K562 (cell line): ENCODE measurements around the gene METRNL. TPM values are rescaled to one million over a fixed set of nuclear protein-coding genes. Genes with fewer than 3 reads are reported as not detected.

Experiments
- SP1 ChIP-seq: sonication (generic); formaldehyde crosslinking; IDR thresholded peaks from 2 replicates; pipeline ENCODE4 v1.8.1; 2022; ENCODE audit warnings: mild to moderate bottlenecking, missing genetic modification reagents
- ZBTB1 ChIP-seq: sonication (generic); formaldehyde crosslinking; IDR thresholded peaks from 2 replicates; pipeline ENCODE4 v1.8.1; 2023; ENCODE audit warnings: missing genetic modification reagents, low read depth, mild to moderate bottlenecking, borderline replicate concordance
- polyA plus RNA-seq, 8 experiments: library from polyadenylated mRNA; depleted of rRNA in 4 of 8; stranded (reverse) in 5 of 8; unstranded in 3 of 8; fragments of >200 nt; fragmentation: Nextera tagmentation in 2 of 8; fragmentation: Illumina TruSeq in 1 of 8; extraction: Ambion mirVana in 2 of 8; extraction: Trizol in 1 of 8; gene quantifications; 2 replicates each; pipeline versions ENCODE4 v1.2.1 to v1.2.3, GENCODE V29; 2011 to 2014; ENCODE audit warnings: inconsistent platforms in 1 of 8, missing spikeins in 1 of 8
- total RNA-seq, 7 experiments: library from RNA; depleted of rRNA in 6 of 7; stranded (reverse); fragments of >200 nt in 6 of 7; fragmentation: Illumina TruSeq in 2 of 7; extraction: Trizol in 2 of 7; gene quantifications; 2 replicates each; pipeline versions ENCODE4 v1.2.1 to v1.2.3, GENCODE V29; 2011 to 2021; ENCODE audit warnings: low replicate concordance in 1 of 7
- TF ChIP-seq, protein P1 (sequence below): fragments of 450-650 bp; IDR thresholded peaks from 2 replicates; pipeline ENCODE4 v1.6.1; 2016; ENCODE audit warnings: mild to moderate bottlenecking, moderate library complexity
- TF ChIP-seq, protein P2 (sequence below): fragments of 450-650 bp; IDR thresholded peaks from 2 replicates; pipeline ENCODE4 v1.6.1; 2016; ENCODE audit warnings: low read depth

The METRNL gene
- total and polyA plus RNA-seq, 9 of the 15 experiments (the other 6 are each of a cell fraction or from before 2014, with no cell fraction given), result 0.17 to 31.8 (median 2.9) TPM

DNA sequence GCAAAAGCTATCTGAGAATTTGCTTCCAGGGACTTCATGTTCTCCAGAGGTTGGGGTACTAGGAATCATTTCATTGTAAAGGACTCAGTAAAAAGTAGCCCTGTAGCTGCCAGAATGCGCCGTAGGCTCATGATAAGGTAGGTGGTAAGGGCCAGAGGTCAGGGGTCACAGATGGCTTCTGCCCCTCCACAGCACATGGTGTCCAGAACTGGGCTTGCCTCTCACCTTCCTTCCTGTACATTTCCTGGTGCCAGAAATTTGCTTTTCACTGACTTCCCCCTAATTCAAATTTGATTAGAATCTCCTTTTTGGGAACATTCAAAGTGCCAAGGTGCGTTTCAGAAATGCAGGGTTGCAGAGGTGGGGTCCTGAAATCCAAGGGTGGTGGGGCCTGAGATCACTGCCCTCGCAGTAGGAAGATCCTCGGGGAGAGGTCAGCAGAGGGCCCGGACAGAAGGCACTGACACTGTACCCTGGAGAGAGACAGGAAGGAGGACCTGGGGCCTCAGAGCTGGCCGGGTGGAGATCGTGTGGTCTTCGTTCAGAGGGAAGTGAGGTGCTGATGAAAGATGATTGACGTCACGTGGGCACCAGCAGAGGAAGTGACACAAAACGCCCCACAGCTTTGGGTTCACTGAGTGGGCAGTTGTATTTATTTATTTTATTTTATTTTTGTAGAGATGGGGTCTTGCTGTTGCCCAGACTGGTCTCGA is 25.5 kb upstream of the METRNL start (continued):
- TF ChIP-seq, protein P1, sequence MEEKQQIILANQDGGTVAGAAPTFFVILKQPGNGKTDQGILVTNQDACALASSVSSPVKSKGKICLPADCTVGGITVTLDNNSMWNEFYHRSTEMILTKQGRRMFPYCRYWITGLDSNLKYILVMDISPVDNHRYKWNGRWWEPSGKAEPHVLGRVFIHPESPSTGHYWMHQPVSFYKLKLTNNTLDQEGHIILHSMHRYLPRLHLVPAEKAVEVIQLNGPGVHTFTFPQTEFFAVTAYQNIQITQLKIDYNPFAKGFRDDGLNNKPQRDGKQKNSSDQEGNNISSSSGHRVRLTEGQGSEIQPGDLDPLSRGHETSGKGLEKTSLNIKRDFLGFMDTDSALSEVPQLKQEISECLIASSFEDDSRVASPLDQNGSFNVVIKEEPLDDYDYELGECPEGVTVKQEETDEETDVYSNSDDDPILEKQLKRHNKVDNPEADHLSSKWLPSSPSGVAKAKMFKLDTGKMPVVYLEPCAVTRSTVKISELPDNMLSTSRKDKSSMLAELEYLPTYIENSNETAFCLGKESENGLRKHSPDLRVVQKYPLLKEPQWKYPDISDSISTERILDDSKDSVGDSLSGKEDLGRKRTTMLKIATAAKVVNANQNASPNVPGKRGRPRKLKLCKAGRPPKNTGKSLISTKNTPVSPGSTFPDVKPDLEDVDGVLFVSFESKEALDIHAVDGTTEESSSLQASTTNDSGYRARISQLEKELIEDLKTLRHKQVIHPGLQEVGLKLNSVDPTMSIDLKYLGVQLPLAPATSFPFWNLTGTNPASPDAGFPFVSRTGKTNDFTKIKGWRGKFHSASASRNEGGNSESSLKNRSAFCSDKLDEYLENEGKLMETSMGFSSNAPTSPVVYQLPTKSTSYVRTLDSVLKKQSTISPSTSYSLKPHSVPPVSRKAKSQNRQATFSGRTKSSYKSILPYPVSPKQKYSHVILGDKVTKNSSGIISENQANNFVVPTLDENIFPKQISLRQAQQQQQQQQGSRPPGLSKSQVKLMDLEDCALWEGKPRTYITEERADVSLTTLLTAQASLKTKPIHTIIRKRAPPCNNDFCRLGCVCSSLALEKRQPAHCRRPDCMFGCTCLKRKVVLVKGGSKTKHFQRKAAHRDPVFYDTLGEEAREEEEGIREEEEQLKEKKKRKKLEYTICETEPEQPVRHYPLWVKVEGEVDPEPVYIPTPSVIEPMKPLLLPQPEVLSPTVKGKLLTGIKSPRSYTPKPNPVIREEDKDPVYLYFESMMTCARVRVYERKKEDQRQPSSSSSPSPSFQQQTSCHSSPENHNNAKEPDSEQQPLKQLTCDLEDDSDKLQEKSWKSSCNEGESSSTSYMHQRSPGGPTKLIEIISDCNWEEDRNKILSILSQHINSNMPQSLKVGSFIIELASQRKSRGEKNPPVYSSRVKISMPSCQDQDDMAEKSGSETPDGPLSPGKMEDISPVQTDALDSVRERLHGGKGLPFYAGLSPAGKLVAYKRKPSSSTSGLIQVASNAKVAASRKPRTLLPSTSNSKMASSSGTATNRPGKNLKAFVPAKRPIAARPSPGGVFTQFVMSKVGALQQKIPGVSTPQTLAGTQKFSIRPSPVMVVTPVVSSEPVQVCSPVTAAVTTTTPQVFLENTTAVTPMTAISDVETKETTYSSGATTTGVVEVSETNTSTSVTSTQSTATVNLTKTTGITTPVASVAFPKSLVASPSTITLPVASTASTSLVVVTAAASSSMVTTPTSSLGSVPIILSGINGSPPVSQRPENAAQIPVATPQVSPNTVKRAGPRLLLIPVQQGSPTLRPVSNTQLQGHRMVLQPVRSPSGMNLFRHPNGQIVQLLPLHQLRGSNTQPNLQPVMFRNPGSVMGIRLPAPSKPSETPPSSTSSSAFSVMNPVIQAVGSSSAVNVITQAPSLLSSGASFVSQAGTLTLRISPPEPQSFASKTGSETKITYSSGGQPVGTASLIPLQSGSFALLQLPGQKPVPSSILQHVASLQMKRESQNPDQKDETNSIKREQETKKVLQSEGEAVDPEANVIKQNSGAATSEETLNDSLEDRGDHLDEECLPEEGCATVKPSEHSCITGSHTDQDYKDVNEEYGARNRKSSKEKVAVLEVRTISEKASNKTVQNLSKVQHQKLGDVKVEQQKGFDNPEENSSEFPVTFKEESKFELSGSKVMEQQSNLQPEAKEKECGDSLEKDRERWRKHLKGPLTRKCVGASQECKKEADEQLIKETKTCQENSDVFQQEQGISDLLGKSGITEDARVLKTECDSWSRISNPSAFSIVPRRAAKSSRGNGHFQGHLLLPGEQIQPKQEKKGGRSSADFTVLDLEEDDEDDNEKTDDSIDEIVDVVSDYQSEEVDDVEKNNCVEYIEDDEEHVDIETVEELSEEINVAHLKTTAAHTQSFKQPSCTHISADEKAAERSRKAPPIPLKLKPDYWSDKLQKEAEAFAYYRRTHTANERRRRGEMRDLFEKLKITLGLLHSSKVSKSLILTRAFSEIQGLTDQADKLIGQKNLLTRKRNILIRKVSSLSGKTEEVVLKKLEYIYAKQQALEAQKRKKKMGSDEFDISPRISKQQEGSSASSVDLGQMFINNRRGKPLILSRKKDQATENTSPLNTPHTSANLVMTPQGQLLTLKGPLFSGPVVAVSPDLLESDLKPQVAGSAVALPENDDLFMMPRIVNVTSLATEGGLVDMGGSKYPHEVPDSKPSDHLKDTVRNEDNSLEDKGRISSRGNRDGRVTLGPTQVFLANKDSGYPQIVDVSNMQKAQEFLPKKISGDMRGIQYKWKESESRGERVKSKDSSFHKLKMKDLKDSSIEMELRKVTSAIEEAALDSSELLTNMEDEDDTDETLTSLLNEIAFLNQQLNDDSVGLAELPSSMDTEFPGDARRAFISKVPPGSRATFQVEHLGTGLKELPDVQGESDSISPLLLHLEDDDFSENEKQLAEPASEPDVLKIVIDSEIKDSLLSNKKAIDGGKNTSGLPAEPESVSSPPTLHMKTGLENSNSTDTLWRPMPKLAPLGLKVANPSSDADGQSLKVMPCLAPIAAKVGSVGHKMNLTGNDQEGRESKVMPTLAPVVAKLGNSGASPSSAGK, result peak; percentile 31; the same call in 1 of the 2 replicates
- TF ChIP-seq, protein P2, sequence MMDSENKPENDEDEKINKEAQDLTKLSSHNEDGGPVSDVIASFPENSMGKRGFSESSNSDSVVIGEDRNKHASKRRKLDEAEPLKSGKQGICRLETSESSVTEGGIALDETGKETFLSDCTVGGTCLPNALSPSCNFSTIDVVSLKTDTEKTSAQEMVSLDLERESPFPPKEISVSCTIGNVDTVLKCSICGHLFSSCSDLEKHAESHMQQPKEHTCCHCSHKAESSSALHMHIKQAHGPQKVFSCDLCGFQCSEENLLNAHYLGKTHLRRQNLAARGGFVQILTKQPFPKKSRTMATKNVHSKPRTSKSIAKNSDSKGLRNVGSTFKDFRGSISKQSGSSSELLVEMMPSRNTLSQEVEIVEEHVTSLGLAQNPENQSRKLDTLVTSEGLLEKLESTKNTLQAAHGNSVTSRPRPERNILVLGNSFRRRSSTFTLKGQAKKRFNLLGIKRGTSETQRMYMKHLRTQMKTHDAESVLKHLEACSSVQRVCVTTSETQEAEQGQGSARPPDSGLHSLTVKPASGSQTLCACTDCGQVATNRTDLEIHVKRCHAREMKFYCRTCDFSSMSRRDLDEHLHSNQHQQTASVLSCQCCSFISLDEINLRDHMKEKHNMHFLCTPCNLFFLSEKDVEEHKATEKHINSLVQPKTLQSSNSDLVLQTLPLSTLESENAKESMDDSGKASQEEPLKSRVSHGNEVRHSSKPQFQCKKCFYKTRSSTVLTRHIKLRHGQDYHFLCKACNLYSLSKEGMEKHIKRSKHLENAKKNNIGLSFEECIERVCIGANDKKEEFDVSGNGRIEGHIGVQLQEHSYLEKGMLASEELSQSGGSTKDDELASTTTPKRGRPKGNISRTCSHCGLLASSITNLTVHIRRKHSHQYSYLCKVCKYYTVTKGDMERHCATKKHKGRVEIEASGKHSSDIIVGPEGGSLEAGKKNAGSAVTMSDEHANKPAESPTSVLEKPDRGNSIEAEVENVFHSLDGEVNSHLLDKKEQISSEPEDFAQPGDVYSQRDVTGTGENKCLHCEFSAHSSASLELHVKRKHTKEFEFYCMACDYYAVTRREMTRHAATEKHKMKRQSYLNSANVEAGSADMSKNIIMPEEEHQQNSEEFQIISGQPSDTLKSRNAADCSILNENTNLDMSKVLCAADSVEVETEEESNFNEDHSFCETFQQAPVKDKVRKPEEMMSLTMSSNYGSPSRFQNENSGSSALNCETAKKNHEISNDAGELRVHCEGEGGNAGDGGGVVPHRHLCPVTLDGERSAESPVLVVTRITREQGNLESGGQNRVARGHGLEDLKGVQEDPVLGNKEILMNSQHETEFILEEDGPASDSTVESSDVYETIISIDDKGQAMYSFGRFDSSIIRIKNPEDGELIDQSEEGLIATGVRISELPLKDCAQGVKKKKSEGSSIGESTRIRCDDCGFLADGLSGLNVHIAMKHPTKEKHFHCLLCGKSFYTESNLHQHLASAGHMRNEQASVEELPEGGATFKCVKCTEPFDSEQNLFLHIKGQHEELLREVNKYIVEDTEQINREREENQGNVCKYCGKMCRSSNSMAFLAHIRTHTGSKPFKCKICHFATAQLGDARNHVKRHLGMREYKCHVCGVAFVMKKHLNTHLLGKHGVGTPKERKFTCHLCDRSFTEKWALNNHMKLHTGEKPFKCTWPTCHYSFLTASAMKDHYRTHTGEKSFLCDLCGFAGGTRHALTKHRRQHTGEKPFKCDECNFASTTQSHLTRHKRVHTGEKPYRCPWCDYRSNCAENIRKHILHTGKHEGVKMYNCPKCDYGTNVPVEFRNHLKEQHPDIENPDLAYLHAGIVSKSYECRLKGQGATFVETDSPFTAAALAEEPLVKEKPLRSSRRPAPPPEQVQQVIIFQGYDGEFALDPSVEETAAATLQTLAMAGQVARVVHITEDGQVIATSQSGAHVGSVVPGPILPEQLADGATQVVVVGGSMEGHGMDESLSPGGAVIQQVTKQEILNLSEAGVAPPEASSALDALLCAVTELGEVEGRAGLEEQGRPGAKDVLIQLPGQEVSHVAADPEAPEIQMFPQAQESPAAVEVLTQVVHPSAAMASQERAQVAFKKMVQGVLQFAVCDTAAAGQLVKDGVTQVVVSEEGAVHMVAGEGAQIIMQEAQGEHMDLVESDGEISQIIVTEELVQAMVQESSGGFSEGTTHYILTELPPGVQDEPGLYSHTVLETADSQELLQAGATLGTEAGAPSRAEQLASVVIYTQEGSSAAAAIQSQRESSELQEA, result no peak
- TF ChIP-seq SP1 (no peak), ZBTB1 (CRISPR knock-in tag) (0 out of 2 replicates have a peak, but pooled peaks have one; percentile 26)
